Neuronal stem cell (in vitro differentiated cells): ENCODE data around the gene COPZ2.
"Not testable (repeated sequence)": the region's sequence is repeated elsewhere in the genome, so short reads cannot be mapped to it uniquely, and the experiment has no call there.

Source experiments
- DNase-seq: peaks from one replicate; pipeline ENCODE4 v3.0.0-alpha.2; 2013; ENCODE audit warnings: low spot score
- H2AFZ ChIP-seq: one replicate; pipeline ENCODE4 v1.6.1; 2013; ENCODE audit warnings: mild to moderate bottlenecking, low read length, inconsistent platforms
- H2AK5ac ChIP-seq: 2 replicates; pipeline ENCODE4 v1.6.1; 2013; ENCODE audit warnings: low read depth, mild to moderate bottlenecking, inconsistent platforms, low read length, moderate library complexity, mixed read lengths
- H2BK120ac ChIP-seq: 2 replicates; pipeline ENCODE4 v1.6.1; 2013; ENCODE audit warnings: low read depth, mild to moderate bottlenecking, inconsistent platforms, low read length, moderate library complexity, mixed read lengths
- H2BK12ac ChIP-seq: one replicate; pipeline ENCODE4 v1.6.1; 2013; ENCODE audit warnings: low read length, inconsistent platforms
- H2BK15ac ChIP-seq: 2 replicates; pipeline ENCODE4 v1.6.1; 2013; ENCODE audit warnings: mild to moderate bottlenecking, low read length, inconsistent platforms, mixed read lengths
- H2BK5ac ChIP-seq: one replicate; pipeline ENCODE4 v1.6.1; 2013; ENCODE audit warnings: inconsistent platforms, mild to moderate bottlenecking, low read length, moderate library complexity
- H3K14ac ChIP-seq: one replicate; pipeline ENCODE4 v1.6.1; 2013; ENCODE audit warnings: low read length, inconsistent platforms
- H3K18ac ChIP-seq: 2 replicates; pipeline ENCODE4 v1.6.1; 2013; ENCODE audit warnings: low read length, inconsistent platforms
- H3K23ac ChIP-seq: 2 replicates; pipeline ENCODE4 v1.6.1; 2013; ENCODE audit warnings: low read depth, mild to moderate bottlenecking, mixed read lengths, low read length, inconsistent platforms; ENCODE audit not compliant: poor library complexity
- H3K27ac ChIP-seq: replicated peaks from 3 replicates; pipeline ENCODE4 v1.5.1; 2013; ENCODE audit warnings: low read length, inconsistent platforms
- H3K27me3 ChIP-seq, 3 experiments: 2 replicates each; pipeline ENCODE4 v1.6.1; 2013; ENCODE audit warnings: low read length in 3 of 3, mild to moderate bottlenecking in 2 of 3, inconsistent platforms in 1 of 3, low read depth in 1 of 3, mixed read lengths in 1 of 3, moderate library complexity in 1 of 3; ENCODE audit not compliant: control insufficient read depth in 3 of 3, insufficient read depth in 3 of 3
- H3K36me3 ChIP-seq, 2 donors: replicated peaks in 1 of 2; 2 replicates each; pipeline ENCODE4 v1.6.1; 2013; ENCODE audit warnings: low read length in 2 of 2; ENCODE audit not compliant: control insufficient read depth in 2 of 2, insufficient read depth in 2 of 2
- H3K4ac ChIP-seq: 2 replicates; pipeline ENCODE4 v1.6.1; 2013; ENCODE audit warnings: inconsistent platforms, mild to moderate bottlenecking, low read length, moderate library complexity
- H3K4me1 ChIP-seq, 2 donors: 1 replicate in 1 of 2; 2 replicates in 1 of 2; pipeline ENCODE4 v1.6.1; 2013; ENCODE audit warnings: low read length in 2 of 2, low read depth in 1 of 2; ENCODE audit not compliant: control insufficient read depth in 2 of 2, insufficient read depth in 1 of 2
- H3K4me2 ChIP-seq: one replicate; pipeline ENCODE4 v1.6.1; 2013; ENCODE audit warnings: mild to moderate bottlenecking, low read length, inconsistent platforms; ENCODE audit not compliant: insufficient read depth, poor library complexity, severe bottlenecking
- H3K4me3 ChIP-seq, 2 donors: 2 replicates each; pipeline ENCODE4 v1.5.1; 2013; ENCODE audit warnings: low read length in 2 of 2, mild to moderate bottlenecking in 2 of 2, inconsistent platforms in 1 of 2, moderate library complexity in 1 of 2
- H3K79me1 ChIP-seq: one replicate; pipeline ENCODE4 v1.6.1; 2013; ENCODE audit warnings: low read depth, mild to moderate bottlenecking, inconsistent platforms, low read length, moderate library complexity
- H3K9ac ChIP-seq: one replicate; pipeline ENCODE4 v1.6.1; 2013; ENCODE audit warnings: mild to moderate bottlenecking, low read depth, low read length, inconsistent platforms; ENCODE audit not compliant: poor library complexity
- H3K9me3 ChIP-seq, 2 donors: replicated peaks in 1 of 2; 2 replicates each; pipeline versions ENCODE3 to v1.6.1; 2013; ENCODE audit warnings: low read length in 2 of 2, mild to moderate bottlenecking in 2 of 2, inconsistent platforms in 1 of 2, low read depth in 1 of 2, mixed read lengths in 1 of 2, moderate library complexity in 1 of 2; ENCODE audit not compliant: control insufficient read depth in 2 of 2, insufficient read depth in 1 of 2
- H4K8ac ChIP-seq: one replicate; pipeline ENCODE4 v1.6.1; 2013; ENCODE audit warnings: low read depth, mild to moderate bottlenecking, inconsistent platforms, low read length, moderate library complexity
- H4K91ac ChIP-seq: one replicate; pipeline ENCODE4 v1.6.1; 2013; ENCODE audit warnings: low read length, low read depth, mild to moderate bottlenecking, inconsistent platforms; ENCODE audit not compliant: poor library complexity
- WGBS, 2 donors: extraction: QIAGEN DNeasy Blood & Tissue Kit; methylation state at CpG; one replicate each; pipeline ENCODE4 v1.1.7; 2013; ENCODE audit warnings: missing lambda C conversion rate in 2 of 2, mixed read lengths in 1 of 2; ENCODE audit not compliant: insufficient read length in 2 of 2, insufficient replicate concordance in 1 of 2; ENCODE audit errors: extremely low coverage in 2 of 2; 5-methylcytosine and 5-hydroxymethylcytosine counted together

Gene COPZ2

GRCh38 chr17:48003417-48004151 lies 34.0 kb downstream of the COPZ2 start:
- WGBS, 2 donors = no CpG with 5 or more reads among the region's 17 CpGs
- no peak for DNase-seq
- Histone ChIP-seq H3K36me3 (no peaks in the 10 kb centered on the region), H4K91ac (peak overlapping the region; percentile 81), H3K4me1 (peaks cover 36 to 54% of the 10 kb centered on the region in 2 donors), H2BK5ac (peak overlapping the region; percentile 69), H2AK5ac (peak overlapping the region; percentile 49), H3K27ac (peak overlapping the region; percentile 98), H2BK12ac (no peak overlapping the region), H3K9ac (peak overlapping the region; percentile 79), H3K4me2 (peak overlapping the region; percentile 43), H3K18ac (peak overlapping the region; percentile 66), H4K8ac (no peak overlapping the region), H3K23ac (no peak overlapping the region), H3K4me3 (no peak overlapping the region), H2BK120ac (peak overlapping the region; percentile 69), H3K27me3 (no peaks in the 10 kb centered on the region), H2AFZ (no peak overlapping the region), H3K9me3 (no peaks in the 10 kb centered on the region), H2BK15ac (no peak overlapping the region), H3K4ac (no peak overlapping the region), H3K14ac (no peak overlapping the region), H3K79me1 (no peaks in the 10 kb centered on the region)

- H3K36me3 ChIP-seq = no peaks in the 10 kb centered on the region
Measured at GRCh38 chr17:48002916-48003416, 34.6 kb downstream of the COPZ2 start.

DNA sequence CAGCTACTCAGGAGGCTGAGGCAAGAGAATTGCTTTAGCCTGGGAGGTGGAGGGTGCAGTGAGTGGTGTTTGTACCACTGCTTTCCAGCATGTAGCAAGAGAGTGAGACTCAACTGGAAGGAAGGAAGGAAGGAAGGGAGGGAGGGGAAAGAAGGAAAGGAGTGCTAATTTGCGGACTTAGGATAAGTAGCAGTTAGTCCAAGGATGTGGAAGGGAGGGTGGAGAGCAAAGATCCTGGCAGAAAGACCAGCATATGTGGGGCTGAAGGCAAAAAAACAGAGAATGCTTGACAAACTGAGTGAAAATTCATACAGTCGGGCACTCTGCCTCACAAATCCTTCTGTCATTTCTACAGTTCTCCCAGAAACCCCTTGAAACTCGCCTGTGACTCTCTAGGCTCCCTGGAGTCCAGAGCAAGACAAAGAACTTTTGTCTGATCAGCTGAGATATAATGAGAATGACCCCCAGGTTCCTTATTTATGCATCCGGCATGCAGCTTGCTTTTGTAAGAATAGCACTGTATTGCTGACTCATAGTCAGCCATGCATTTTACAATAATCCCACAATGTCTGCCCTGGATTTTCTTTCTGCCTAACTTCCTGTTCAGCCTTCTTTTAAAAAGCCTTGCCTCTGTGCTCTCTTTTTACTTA lies 35.2 kb downstream of the COPZ2 start:
- no peak overlapping the region for H3K4me3 ChIP-seq
- no CpG with 5 or more reads among the region's 4 CpGs for WGBS, 2 donors
- peak overlapping the region; percentile 43 for H2BK15ac ChIP-seq
- no peak overlapping the region for H2BK12ac ChIP-seq
- peak overlapping the region; percentile 9 for H2BK5ac ChIP-seq
- no peaks in the 10 kb centered on the region for H3K9me3 ChIP-seq
- peak overlapping the region; percentile 20 for H2AK5ac ChIP-seq
- no peaks in the 10 kb centered on the region for H3K79me1 ChIP-seq
- H3K36me3 ChIP-seq = no peaks in the 10 kb centered on the region
- H3K18ac ChIP-seq = peak overlapping the region; percentile 79
- H3K23ac ChIP-seq = no peak overlapping the region
- H2BK120ac ChIP-seq = no peak overlapping the region
- H3K27me3 ChIP-seq = no peaks in the 10 kb centered on the region
- no peak for DNase-seq
- H3K4ac ChIP-seq = no peak overlapping the region
- H3K9ac ChIP-seq = no peak overlapping the region
- H4K8ac ChIP-seq = no peak overlapping the region
- H3K27ac ChIP-seq = peak overlapping the region; percentile 98
- H4K91ac ChIP-seq = peak overlapping the region; percentile 61
- H3K4me2 ChIP-seq = no peak overlapping the region
- no peak overlapping the region for H3K14ac ChIP-seq
- no peak overlapping the region for H2AFZ ChIP-seq
- peaks cover 38 to 61% of the 10 kb centered on the region in 2 donors for H3K4me1 ChIP-seq

More at GRCh38 chr17:48002916-48003416, 34.6 kb downstream of the COPZ2 start:
- Histone ChIP-seq H3K23ac (no peak overlapping the region), H3K9ac (peak overlapping the region; percentile 79), H3K27me3 (no peaks in the 10 kb centered on the region), H3K14ac (no peak overlapping the region), H2BK15ac (no peak overlapping the region), H3K4me1 (peaks cover 36 to 55% of the 10 kb centered on the region in 2 donors), H3K4ac (peak overlapping the region; percentile 31), H2AK5ac (peak overlapping the region; percentile 49), H2BK120ac (peak overlapping the region; percentile 69), H3K4me2 (peak overlapping the region; percentile 43), H2AFZ (no peak overlapping the region), H3K27ac (peak overlapping the region; percentile 98), H3K9me3 (no peaks in the 10 kb centered on the region), H3K18ac (peak overlapping the region; percentile 98), H4K91ac (peak overlapping the region; percentile 81), H3K4me3 (no peak overlapping the region), H2BK5ac (peak overlapping the region; percentile 69), H3K79me1 (no peaks in the 10 kb centered on the region), H4K8ac (no peak overlapping the region), H2BK12ac (peak overlapping the region; percentile 85)
- no peak for DNase-seq
- WGBS, 2 donors = no CpG with 5 or more reads among the region's 7 CpGs

DNA sequence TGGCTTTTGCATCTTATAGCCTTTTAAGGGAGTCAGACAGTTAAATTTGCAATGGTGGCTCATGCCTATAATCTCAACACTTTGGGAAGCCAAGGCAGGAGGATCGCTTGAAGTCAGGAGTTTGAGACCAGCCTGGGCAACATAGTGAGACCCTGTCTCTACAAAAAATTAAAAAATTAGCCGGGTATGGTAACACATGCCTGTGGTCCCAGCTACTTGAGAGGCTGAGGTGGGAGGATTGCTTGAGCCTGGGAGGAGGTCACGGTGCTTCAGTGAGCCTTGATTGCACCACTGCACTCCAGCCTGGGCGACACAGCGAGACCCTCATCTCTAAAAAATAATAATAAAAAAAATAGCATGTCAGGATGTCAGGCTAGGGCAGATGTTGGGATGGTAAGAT lies 35.9 kb downstream of the COPZ2 start:
- H3K36me3 ChIP-seq, H2BK12ac ChIP-seq, H3K23ac ChIP-seq, H2AFZ ChIP-seq, H3K4me2 ChIP-seq, H3K9me3 ChIP-seq, H3K79me1 ChIP-seq, H2BK120ac ChIP-seq, H4K8ac ChIP-seq, H3K14ac ChIP-seq, H3K18ac ChIP-seq, H3K9ac ChIP-seq, H3K4ac ChIP-seq, H2BK15ac ChIP-seq, H3K27me3 ChIP-seq, DNase-seq, H4K91ac ChIP-seq, H3K4me3 ChIP-seq: not testable (repeated sequence)
- Histone ChIP-seq H3K4me1 (peaks cover 39 to 55% of the 10 kb centered on the region in 2 donors), H3K27ac (peak overlapping the region; percentile 98), H2AK5ac (peak overlapping the region; percentile 51), H2BK5ac (peak overlapping the region; percentile 9)
- WGBS, 2 donors = no CpG with 5 or more reads among the region's 5 CpGs
